Naive thymus-derived CD4-positive, alpha-beta T cell (primary cell): ENCODE results near the gene PDE8B. TPM values are rescaled to one million over a fixed set of nuclear protein-coding genes. Genes with fewer than 3 reads are reported as not detected.
A peak's percentile ranks its signal among the peaks of the same experiment; 100 is the strongest.

Source experiments
- ATAC-seq: fragments of 150-1000 bp; cut with Tn5 transposase; 2 replicates; pipeline ENCODE4 v1.10.0; 2021; ENCODE audit warnings: mild to moderate bottlenecking, moderate library complexity
- CTCF ChIA-PET: fragments of 350-600 bp; sonication (Branson Sonifier 250); formaldehyde crosslinking; loops from one replicate; lab custom pipeline; 2021; ENCODE audit warnings: antibody characterized with exemption; lab: Charles Lee
- POLR2A ChIA-PET: fragments of 350-600 bp; sonication (Branson Sonifier 250); formaldehyde crosslinking; loops from one replicate; lab custom pipeline; 2021; ENCODE audit warnings: antibody characterized with exemption, inconsistent platforms; lab: Charles Lee
- DNase-seq, 9 donors: peaks; one replicate each; pipeline versions ENCODE4 v3.0.0 to v3.0.0-alpha.2; 2020 to 2022; ENCODE audit warnings: mixed read lengths in 1 of 9
- H3K27ac ChIP-seq: one replicate; pipeline ENCODE4 v1.7.0; 2013; ENCODE audit warnings: mild to moderate bottlenecking, low read depth, low read length, moderate library complexity
- H3K27me3 ChIP-seq, 2 donors: one replicate each; pipeline ENCODE4 v1.7.0; 2013; ENCODE audit warnings: low read length in 2 of 2, mild to moderate bottlenecking in 2 of 2, moderate library complexity in 2 of 2; ENCODE audit not compliant: control insufficient read depth in 2 of 2, insufficient read depth in 2 of 2
- H3K36me3 ChIP-seq, 3 experiments: 1 replicate in 2 of 3; 2 replicates in 1 of 3; pipeline ENCODE4 v1.7.0; 2013; ENCODE audit warnings: low read length in 3 of 3, mild to moderate bottlenecking in 3 of 3, moderate library complexity in 1 of 3; ENCODE audit not compliant: insufficient read depth in 3 of 3, control insufficient read depth in 2 of 3
- H3K4me1 ChIP-seq, 2 donors: one replicate each; pipeline ENCODE4 v1.7.0; 2013; ENCODE audit warnings: low read length in 2 of 2, mild to moderate bottlenecking in 2 of 2, moderate library complexity in 1 of 2; ENCODE audit not compliant: control insufficient read depth in 2 of 2, insufficient read depth in 2 of 2
- H3K4me3 ChIP-seq: 2 replicates; pipeline ENCODE4 v1.7.0; 2013; ENCODE audit warnings: mild to moderate bottlenecking, low read length
- H3K9me3 ChIP-seq, 3 experiments: 1 replicate in 2 of 3; 2 replicates in 1 of 3; pipeline ENCODE4 v1.7.0; 2013; ENCODE audit warnings: low read length in 3 of 3; ENCODE audit not compliant: control insufficient read depth in 2 of 3
- H3K27ac Mint-ChIP-seq, 9 donors: one replicate each; pipeline ENCODE4 v1.8.0; 2020 to 2022; ENCODE audit warnings: mixed read lengths in 9 of 9, mild to moderate bottlenecking in 8 of 9, moderate library complexity in 5 of 9, inconsistent platforms in 2 of 9
- H3K27me3 Mint-ChIP-seq, 5 donors: one replicate each; pipeline ENCODE4 v1.8.0; 2021 to 2022; ENCODE audit warnings: mixed read lengths in 5 of 5, mild to moderate bottlenecking in 1 of 5
- H3K36me3 Mint-ChIP-seq, 5 donors: one replicate each; pipeline ENCODE4 v1.8.0; 2020 to 2022; ENCODE audit warnings: mixed read lengths in 5 of 5, mild to moderate bottlenecking in 3 of 5, inconsistent platforms in 1 of 5
- H3K4me1 Mint-ChIP-seq, 7 donors: one replicate each; pipeline ENCODE4 v1.8.0; 2020 to 2022; ENCODE audit warnings: mixed read lengths in 7 of 7, mild to moderate bottlenecking in 3 of 7, inconsistent platforms in 1 of 7
- H3K4me3 Mint-ChIP-seq, 10 donors: one replicate each; pipeline ENCODE4 v1.8.0; 2020 to 2022; ENCODE audit warnings: mild to moderate bottlenecking in 10 of 10, mixed read lengths in 10 of 10, moderate library complexity in 6 of 10, inconsistent platforms in 2 of 10
- H3K9me3 Mint-ChIP-seq, 11 donors: one replicate each; pipeline ENCODE4 v1.8.0; 2020 to 2022; ENCODE audit warnings: mixed read lengths in 11 of 11, mild to moderate bottlenecking in 4 of 11, inconsistent platforms in 1 of 11, moderate library complexity in 1 of 11
- intact Hi-C, 2 donors: fragments of 100-400 bp; cut with micrococcal nuclease; formaldehyde crosslinking; loops; one replicate each; pipeline ENCODE4 v1.15.1; 2023
- polyA plus RNA-seq, 2 donors: library from polyadenylated mRNA; unstranded; fragments of 300-500 nt; fragmentation: Illumina TruSeq; gene quantifications; one replicate each; pipeline ENCODE4 v1.2.3, GENCODE V29; 2021
- total RNA-seq, 6 experiments: library from RNA in 5 of 6; stranded (reverse) in 5 of 6; gene quantifications; 1 replicate in 5 of 6; 2 replicates in 1 of 6; pipeline ENCODE4 v1.2.3 and lab custom pipeline; 2021 to 2026

PDE8B gene
- total and polyA plus RNA-seq, 7 experiments from 2014 or later, result 0.02 to 1.2 TPM; not detected in 5

- POLR2A ChIA-PET, result no interaction called here
- Histone ChIP-seq H3K36me3 (no peaks in the 10 kb centered on the region), H3K4me1 (no peaks in the 10 kb centered on the region), H3K27ac (no peak overlapping the region), H3K27me3 (no peaks in the 10 kb centered on the region), H3K4me3 (no peak overlapping the region), H3K9me3 (no peaks in the 10 kb centered on the region)
- Mint-ChIP-seq H3K27ac (peak overlapping the region in 1 of 9 donors; percentile 37), H3K4me3 (no peak overlapping the region), H3K9me3 (no peaks in the 10 kb centered on the region), H3K27me3 (peaks cover 13 to 35% (median 23%) of the 10 kb centered on the region in 5 donors), H3K4me1 (peaks cover 0 to 4% (median 0%) of the 10 kb centered on the region in 7 donors), H3K36me3 (no peaks in the 10 kb centered on the region)
- ATAC-seq, result peak; percentile 53
- intact Hi-C loops, result loop anchor here in 1 of 2 donors (1.0 to 10.0 kb wide), 2 partner anchors 95 to 256 kb away; partner anchors contain the start of gene WDR41
- CTCF ChIA-PET, result interaction anchor here (1.3 kb wide), 1 partner anchor 94 kb away, joined by 3 read pairs; no protein-coding TSS in a partner anchor
- DNase-seq, result peak in 4 of 9 donors; percentile 5 to 31 (median 17)
These were observed 28.8 kb downstream of the PDE8B start for GRCh38 chr5:77239126-77239741.

- Histone ChIP-seq H3K27ac (no peak overlapping the region), H3K4me3 (no peak overlapping the region), H3K9me3 (no peaks in the 10 kb centered on the region), H3K36me3 (no peaks in the 10 kb centered on the region), H3K4me1 (no peaks in the 10 kb centered on the region), H3K27me3 (no peaks in the 10 kb centered on the region)
- H3K27me3 Mint-ChIP-seq, result peaks cover 9 to 23% (median 17%) of the 10 kb centered on the region in 5 donors
- ATAC-seq (no peak), DNase-seq (no peak)
- H3K27ac Mint-ChIP-seq, result no peak overlapping the region
- intact Hi-C loops, result no loop called here
- H3K4me1 Mint-ChIP-seq, result peaks cover 0 to 4% (median 0%) of the 10 kb centered on the region in 7 donors
- H3K9me3 Mint-ChIP-seq, result no peaks in the 10 kb centered on the region
- ChIA-PET POLR2A (no interaction called here), CTCF (interaction anchor here (0.9 kb wide), 1 partner anchor 32 kb away, joined by 3 read pairs; no protein-coding TSS in a partner anchor)
- no peak overlapping the region for H3K4me3 Mint-ChIP-seq
- no peaks in the 10 kb centered on the region for H3K36me3 Mint-ChIP-seq
These were observed 31.0 kb downstream of the PDE8B start for GRCh38 chr5:77241444-77241843.

- no peaks in the 10 kb centered on the region for H3K4me1 ChIP-seq
- H3K36me3 ChIP-seq, result no peaks in the 10 kb centered on the region
- Mint-ChIP-seq H3K4me3 (no peak overlapping the region), H3K27me3 (peaks cover 2 to 30% (median 9%) of the 10 kb centered on the region in 5 donors), H3K4me1 (no peaks in the 10 kb centered on the region), H3K36me3 (no peaks in the 10 kb centered on the region), H3K27ac (no peak overlapping the region), H3K9me3 (no peaks in the 10 kb centered on the region)
- ATAC-seq, result no peak
- H3K27me3 ChIP-seq, result peaks cover 0 to 6% of the 10 kb centered on the region in 2 donors
- intact Hi-C loops, result no loop called here
- DNase-seq, result no peak
- no peaks in the 10 kb centered on the region for H3K9me3 ChIP-seq
- POLR2A ChIA-PET, result no interaction called here
- no peak overlapping the region for H3K27ac ChIP-seq
- CTCF ChIA-PET, result no interaction called here
- H3K4me3 ChIP-seq, result no peak overlapping the region
These were observed 39.0 kb downstream of the PDE8B start for GRCh38 chr5:77249475-77249874.

DNA sequence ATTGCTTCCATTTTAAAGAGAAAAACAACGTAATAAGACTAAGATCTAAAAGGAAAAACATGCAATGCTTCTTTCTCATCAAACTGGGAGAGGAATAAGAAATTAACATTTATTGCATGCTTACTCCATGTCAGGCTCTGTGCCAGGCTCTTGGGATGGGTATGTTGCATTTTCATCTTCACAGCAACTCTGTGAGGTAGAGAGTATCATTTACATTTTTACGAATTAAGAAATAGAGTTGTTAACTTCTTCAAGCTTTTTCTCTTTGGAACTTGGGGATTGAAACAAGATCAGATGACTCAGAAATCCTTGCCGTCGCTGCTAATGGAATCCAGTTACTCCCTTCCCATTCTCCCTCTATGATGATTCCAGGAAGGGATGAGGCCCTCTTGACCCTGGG is 39.5 kb downstream of the PDE8B start:
- Histone ChIP-seq H3K9me3 (no peaks in the 10 kb centered on the region), H3K4me1 (no peaks in the 10 kb centered on the region), H3K27me3 (peaks cover 0 to 6% of the 10 kb centered on the region in 2 donors), H3K4me3 (no peak overlapping the region), H3K27ac (no peak overlapping the region), H3K36me3 (no peaks in the 10 kb centered on the region)
- Mint-ChIP-seq H3K4me1 (no peaks in the 10 kb centered on the region), H3K9me3 (no peaks in the 10 kb centered on the region), H3K4me3 (no peak overlapping the region), H3K27me3 (peaks cover 7 to 34% (median 15%) of the 10 kb centered on the region in 5 donors), H3K36me3 (no peaks in the 10 kb centered on the region), H3K27ac (no peak overlapping the region)
- ChIA-PET POLR2A (no interaction called here), CTCF (no interaction called here)
- ATAC-seq (no peak), DNase-seq (no peak)
- intact Hi-C loops, result no loop called here

- no peak for DNase-seq
- Histone ChIP-seq H3K9me3 (no peaks in the 10 kb centered on the region), H3K4me1 (no peaks in the 10 kb centered on the region), H3K4me3 (no peak overlapping the region), H3K36me3 (no peaks in the 10 kb centered on the region), H3K27me3 (peaks cover 0 to 6% of the 10 kb centered on the region in 2 donors), H3K27ac (no peak overlapping the region)
- ATAC-seq, result no peak
- H3K4me3 Mint-ChIP-seq, result no peak overlapping the region
- H3K27me3 Mint-ChIP-seq, result peaks cover 16 to 40% (median 27%) of the 10 kb centered on the region in 5 donors
- peaks cover 0 to 2% (median 0%) of the 10 kb centered on the region in 5 donors for H3K36me3 Mint-ChIP-seq
- intact Hi-C loops, result no loop called here
- no peaks in the 10 kb centered on the region for H3K4me1 Mint-ChIP-seq
- POLR2A ChIA-PET, result no interaction called here
- H3K9me3 Mint-ChIP-seq, result peaks cover 0 to 3% (median under 1%) of the 10 kb centered on the region in 11 donors
- CTCF ChIA-PET, result interaction anchor here (0.6 kb wide), 1 partner anchor 42 kb away, joined by 3 read pairs; no protein-coding TSS in a partner anchor
- H3K27ac Mint-ChIP-seq, result no peak overlapping the region
These were observed 41.4 kb downstream of the PDE8B start for GRCh38 chr5:77251921-77252320.

DNA sequence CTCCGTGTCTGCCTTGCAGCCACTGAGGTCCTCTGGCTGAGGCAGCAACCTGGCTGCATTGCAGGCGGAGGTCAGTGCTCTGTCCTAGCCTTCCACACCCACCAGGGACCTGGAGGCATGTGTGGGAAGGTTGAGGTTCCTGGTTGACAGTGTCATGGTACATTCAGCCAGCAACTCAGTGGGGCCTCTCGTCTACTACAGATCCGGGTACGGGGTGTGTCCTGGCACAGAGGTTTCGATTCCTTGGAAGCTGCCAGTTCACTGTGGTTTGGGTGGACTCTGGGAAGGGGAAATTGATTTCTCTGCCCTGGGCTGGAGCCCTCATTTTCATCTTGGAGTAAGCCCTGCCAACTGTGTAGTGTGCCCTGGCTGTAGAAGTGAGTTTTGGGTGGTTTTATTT is 45.1 kb downstream of the PDE8B start:
- peak overlapping the region in 1 of 10 donors; percentile 27 for H3K4me3 Mint-ChIP-seq
- H3K27me3 Mint-ChIP-seq, result peaks cover 26 to 37% (median 34%) of the 10 kb centered on the region in 5 donors

More for the DNA sequence above, 45.1 kb downstream of the PDE8B start:
- no peaks in the 10 kb centered on the region for H3K9me3 ChIP-seq
- peaks cover 0 to 8% (median 0%) of the 10 kb centered on the region in 7 donors for H3K4me1 Mint-ChIP-seq
- no peak overlapping the region for H3K27ac Mint-ChIP-seq
- ChIA-PET CTCF (no interaction called here), POLR2A (no interaction called here)
- ATAC-seq (no peak), DNase-seq (no peak)
- H3K9me3 Mint-ChIP-seq, result peaks cover 0 to 6% (median 2%) of the 10 kb centered on the region in 11 donors
- no peaks in the 10 kb centered on the region for H3K36me3 ChIP-seq
- H3K27me3 ChIP-seq, result peaks cover 0 to 2% of the 10 kb centered on the region in 2 donors
- no peak overlapping the region for H3K27ac ChIP-seq
- intact Hi-C loops, result no loop called here
- H3K4me3 ChIP-seq, result no peak overlapping the region
- H3K36me3 Mint-ChIP-seq, result peaks cover 0 to 4% (median 0%) of the 10 kb centered on the region in 5 donors
- no peaks in the 10 kb centered on the region for H3K4me1 ChIP-seq
